Kidney (tissue), 14 donors: ENCODE data around the gene TPSB2. TPM values are rescaled to one million over a fixed set of nuclear protein-coding genes. Genes with fewer than 3 reads are reported as not detected.
"Not testable (repeated sequence)": the region's sequence is repeated elsewhere in the genome, so short reads cannot be mapped to it uniquely, and the experiment has no call there.

ENCODE experiments used
- DNase-seq, 5 donors: peaks; one replicate each; pipeline ENCODE4 v3.0.0-alpha.2; 2013 to 2020
- FAIRE-seq: peaks from 2 replicates; lab custom pipeline; 2012; peaks lifted over from hg19 to GRCh38; lab: Jason Lieb, UNC
- H3K27ac ChIP-seq, 2 donors: one replicate each; pipeline ENCODE4 v1.7.0; 2013; ENCODE audit warnings: low read depth in 2 of 2, low read length in 2 of 2, inconsistent platforms in 1 of 2
- H3K27me3 ChIP-seq: one replicate; pipeline ENCODE4 v1.7.1; 2013; ENCODE audit warnings: low read length, inconsistent platforms; ENCODE audit not compliant: control insufficient read depth, insufficient read depth
- H3K36me3 ChIP-seq, 3 donors: one replicate each; pipeline versions ENCODE4 v1.7.0 to v1.7.1; 2013; ENCODE audit warnings: low read length in 3 of 3, control low read depth in 1 of 3, inconsistent platforms in 1 of 3; ENCODE audit not compliant: insufficient read depth in 3 of 3, control insufficient read depth in 2 of 3
- H3K4me1 ChIP-seq, 3 donors: one replicate each; pipeline versions ENCODE4 v1.7.0 to v1.7.1; 2013; ENCODE audit warnings: low read length in 3 of 3, inconsistent platforms in 1 of 3, low read depth in 1 of 3; ENCODE audit not compliant: control insufficient read depth in 2 of 3, insufficient read depth in 2 of 3
- H3K4me3 ChIP-seq, 3 donors: one replicate each; pipeline versions ENCODE4 v1.7.0 to v1.8.1; 2013; ENCODE audit warnings: low read length in 3 of 3, control low read depth in 1 of 3, inconsistent platforms in 1 of 3
- H3K9ac ChIP-seq, 3 donors: one replicate each; pipeline versions ENCODE4 v1.7.0 to v1.7.1; 2013; ENCODE audit warnings: low read length in 3 of 3, control low read depth in 1 of 3, inconsistent platforms in 1 of 3
- H3K9me3 ChIP-seq, 3 donors: one replicate each; pipeline versions ENCODE4 v1.7.0 to v1.7.1; 2013; ENCODE audit warnings: low read length in 3 of 3, control low read depth in 1 of 3, inconsistent platforms in 1 of 3; ENCODE audit not compliant: control insufficient read depth in 2 of 3, insufficient read depth in 1 of 3
- intact Hi-C: fragments of 100-400 bp; cut with DNase I; formaldehyde crosslinking; loops from one replicate; pipeline ENCODE4 v1.11.1; 2022
- polyA plus RNA-seq: library from polyadenylated mRNA; stranded (reverse); fragments of 350-450 nt; fragmentation: Illumina TruSeq; extraction: RNeasy Lipid Tissue Mini Kit (QIAGEN cat#74804); gene quantifications from one replicate; pipeline ENCODE4 v1.2.3, GENCODE V29; 2014; ENCODE audit warnings: low read depth, low replicate concordance; ENCODE audit not compliant: insufficient read depth
- total RNA-seq: library from RNA; stranded (reverse); fragmentation: NEBNext Ultra II Directional; extraction: Animal tissue kit (Norgen Biotek cat#: 25700); gene quantifications from one replicate; pipeline ENCODE4 v1.2.1, GENCODE V29; 2021
- TF ChIP-seq, protein P1 (sequence below): IDR thresholded peaks from 3 replicates; pipeline ENCODE4 v1.5.1; 2012; ENCODE audit warnings: mild to moderate bottlenecking, moderate library complexity, borderline replicate concordance; ENCODE audit not compliant: insufficient read depth; ENCODE audit errors: extremely low read depth
- donor health status: control.
- donor health status: control.
- donor health status: control.
- donor health status: control.
- donor health status: control.
- donor health status: DM: yes; HTN: yes; CAD: no.
- donor health status: Normal renal cell carcinoma (clear cell type).

TPSB2 gene
- total and polyA plus RNA-seq, 2 donors from 2014 or later: 141 TPM; not detected in 1

DNA sequence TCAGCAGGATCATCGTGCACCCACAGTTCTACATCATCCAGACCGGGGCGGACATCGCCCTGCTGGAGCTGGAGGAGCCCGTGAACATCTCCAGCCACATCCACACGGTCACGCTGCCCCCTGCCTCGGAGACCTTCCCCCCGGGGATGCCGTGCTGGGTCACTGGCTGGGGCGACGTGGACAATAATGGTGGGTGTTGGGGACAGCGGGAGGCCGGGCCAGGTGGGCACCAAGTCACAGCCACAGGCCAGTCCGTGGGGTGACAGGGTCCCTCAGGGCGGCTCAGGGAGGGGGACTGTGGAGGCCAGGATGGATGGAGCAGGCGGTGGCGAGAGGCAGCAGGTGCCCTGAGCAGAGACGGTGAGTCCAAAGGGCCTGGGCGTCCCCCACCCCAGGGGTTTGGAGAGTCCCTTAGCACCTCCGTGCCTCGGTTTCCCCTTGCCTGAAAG, 26.9 kb upstream of the TPSB2 start:
- no peak for DNase-seq
- no peaks in the 10 kb centered on the region for H3K27me3 ChIP-seq
- no peak for FAIRE-seq

DNA sequence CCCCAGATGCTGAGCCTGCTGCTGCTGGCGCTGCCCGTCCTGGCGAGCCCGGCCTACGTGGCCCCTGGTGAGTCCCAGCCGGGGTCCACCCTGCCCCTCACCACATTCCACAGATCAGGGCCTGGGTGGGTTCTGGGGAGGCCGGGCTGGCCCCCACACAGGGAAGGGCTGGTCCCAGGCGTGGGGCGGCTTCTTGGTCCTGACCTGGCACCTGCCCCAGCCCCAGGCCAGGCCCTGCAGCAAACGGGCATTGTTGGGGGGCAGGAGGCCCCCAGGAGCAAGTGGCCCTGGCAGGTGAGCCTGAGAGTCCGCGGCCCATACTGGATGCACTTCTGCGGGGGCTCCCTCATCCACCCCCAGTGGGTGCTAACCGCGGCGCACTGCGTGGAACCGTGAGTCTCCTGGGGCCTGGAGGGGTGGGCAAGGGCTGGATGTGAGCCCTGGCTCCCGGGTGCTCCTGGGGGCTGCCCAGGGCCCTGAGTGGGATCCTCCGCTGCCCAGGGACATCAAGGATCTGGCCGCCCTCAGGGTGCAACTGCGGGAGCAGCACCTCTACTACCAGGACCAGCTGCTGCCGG, 26.4 kb upstream of the TPSB2 start:
- FAIRE-seq, intact Hi-C loops, H3K4me3 ChIP-seq: not testable (repeated sequence)

More for the DNA sequence above, 26.9 kb upstream of the TPSB2 start:
- no peaks in the 10 kb centered on the region for H3K36me3 ChIP-seq
- H3K9ac ChIP-seq: no peak overlapping the region
- no peak overlapping the region for H3K27ac ChIP-seq
- TF ChIP-seq, protein P1, sequence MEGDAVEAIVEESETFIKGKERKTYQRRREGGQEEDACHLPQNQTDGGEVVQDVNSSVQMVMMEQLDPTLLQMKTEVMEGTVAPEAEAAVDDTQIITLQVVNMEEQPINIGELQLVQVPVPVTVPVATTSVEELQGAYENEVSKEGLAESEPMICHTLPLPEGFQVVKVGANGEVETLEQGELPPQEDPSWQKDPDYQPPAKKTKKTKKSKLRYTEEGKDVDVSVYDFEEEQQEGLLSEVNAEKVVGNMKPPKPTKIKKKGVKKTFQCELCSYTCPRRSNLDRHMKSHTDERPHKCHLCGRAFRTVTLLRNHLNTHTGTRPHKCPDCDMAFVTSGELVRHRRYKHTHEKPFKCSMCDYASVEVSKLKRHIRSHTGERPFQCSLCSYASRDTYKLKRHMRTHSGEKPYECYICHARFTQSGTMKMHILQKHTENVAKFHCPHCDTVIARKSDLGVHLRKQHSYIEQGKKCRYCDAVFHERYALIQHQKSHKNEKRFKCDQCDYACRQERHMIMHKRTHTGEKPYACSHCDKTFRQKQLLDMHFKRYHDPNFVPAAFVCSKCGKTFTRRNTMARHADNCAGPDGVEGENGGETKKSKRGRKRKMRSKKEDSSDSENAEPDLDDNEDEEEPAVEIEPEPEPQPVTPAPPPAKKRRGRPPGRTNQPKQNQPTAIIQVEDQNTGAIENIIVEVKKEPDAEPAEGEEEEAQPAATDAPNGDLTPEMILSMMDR: no peak
- H3K4me3 ChIP-seq: no peak overlapping the region
- H3K4me1 ChIP-seq: no peaks in the 10 kb centered on the region
- H3K9me3 ChIP-seq: no peaks in the 10 kb centered on the region
- intact Hi-C loops: no loop called here

DNA sequence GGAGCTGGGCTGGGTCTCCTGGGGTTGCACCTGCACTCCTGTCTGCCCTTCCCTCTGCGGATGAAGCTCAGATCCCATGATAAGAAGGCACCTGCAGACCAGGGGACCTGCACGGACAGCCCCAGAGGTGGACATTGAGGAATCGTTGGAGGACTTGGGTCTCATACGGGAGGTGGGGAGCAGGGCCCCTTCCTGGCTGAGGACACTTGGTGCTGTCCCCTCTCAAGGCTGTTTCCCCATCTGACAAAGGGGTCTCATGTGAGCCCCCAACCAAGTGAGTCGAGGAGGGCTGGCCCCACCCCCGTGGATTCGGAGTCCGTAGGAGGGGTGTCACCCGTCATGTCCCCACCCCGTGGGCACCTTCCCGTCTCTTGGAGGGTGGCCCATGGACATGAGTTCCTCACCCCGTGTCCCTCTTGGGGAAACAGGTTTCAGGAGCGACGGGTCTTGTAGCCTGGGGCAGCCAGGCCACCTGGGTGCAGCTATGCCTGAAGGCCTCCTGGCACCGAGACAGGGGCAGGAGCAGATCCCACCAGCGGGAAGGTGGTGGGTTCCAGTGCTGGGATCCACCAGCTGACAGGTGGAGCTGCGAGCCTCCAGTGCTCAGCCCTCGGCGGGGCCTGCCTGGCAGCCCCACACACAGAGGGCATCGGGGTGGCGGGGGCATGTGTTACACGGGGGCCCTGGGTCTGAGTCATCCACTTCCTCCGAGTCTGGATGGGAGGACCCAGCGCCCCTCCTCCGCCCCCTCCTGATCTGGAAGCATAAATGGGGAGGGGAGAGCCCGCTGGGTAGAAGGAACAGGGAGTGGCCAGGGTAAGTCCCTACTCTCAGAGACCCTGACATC, 25.5 kb upstream of the TPSB2 start, which contains the start of gene TPSD1:
TPSD1 (plus strand) TSS at position 794 of the 847 bp plus-strand sequence. CDS start 212 bp downstream, outside the sequence.
- FAIRE-seq, H3K9ac ChIP-seq, H3K4me3 ChIP-seq, intact Hi-C loops, H3K9me3 ChIP-seq, H3K4me1 ChIP-seq, H3K27me3 ChIP-seq, H3K27ac ChIP-seq, H3K36me3 ChIP-seq, DNase-seq: not testable (repeated sequence)

More for the DNA sequence above, 26.4 kb upstream of the TPSB2 start:
- not testable (repeated sequence) for DNase-seq, H3K9me3 ChIP-seq, H3K9ac ChIP-seq, H3K27ac ChIP-seq, H3K4me1 ChIP-seq, H3K36me3 ChIP-seq, H3K27me3 ChIP-seq

DNA sequence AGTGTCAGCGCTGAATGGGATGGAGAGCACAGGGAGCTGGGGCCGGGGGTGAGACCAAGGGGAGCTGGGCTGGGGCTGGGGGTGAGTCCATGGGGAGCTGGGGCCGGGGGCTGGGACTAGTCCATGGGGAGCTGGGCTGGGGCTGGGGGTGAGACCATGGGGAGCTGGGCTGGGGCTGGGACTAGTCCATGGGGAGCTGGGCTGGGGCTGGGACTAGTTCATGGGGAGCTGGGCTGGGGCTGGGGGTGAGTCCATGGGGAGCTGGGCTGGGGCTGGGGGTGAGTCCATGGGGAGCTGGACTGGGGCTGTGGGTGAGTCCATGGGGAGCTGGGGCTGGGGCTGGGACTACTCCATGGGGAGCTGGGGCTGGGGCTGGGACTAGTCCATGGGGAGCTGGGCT, 24.8 kb upstream of the TPSB2 start:
- H3K9ac ChIP-seq, intact Hi-C loops, H3K4me1 ChIP-seq, H3K27ac ChIP-seq, DNase-seq, H3K36me3 ChIP-seq, H3K9me3 ChIP-seq, FAIRE-seq, H3K27me3 ChIP-seq, H3K4me3 ChIP-seq: not testable (repeated sequence)

DNA sequence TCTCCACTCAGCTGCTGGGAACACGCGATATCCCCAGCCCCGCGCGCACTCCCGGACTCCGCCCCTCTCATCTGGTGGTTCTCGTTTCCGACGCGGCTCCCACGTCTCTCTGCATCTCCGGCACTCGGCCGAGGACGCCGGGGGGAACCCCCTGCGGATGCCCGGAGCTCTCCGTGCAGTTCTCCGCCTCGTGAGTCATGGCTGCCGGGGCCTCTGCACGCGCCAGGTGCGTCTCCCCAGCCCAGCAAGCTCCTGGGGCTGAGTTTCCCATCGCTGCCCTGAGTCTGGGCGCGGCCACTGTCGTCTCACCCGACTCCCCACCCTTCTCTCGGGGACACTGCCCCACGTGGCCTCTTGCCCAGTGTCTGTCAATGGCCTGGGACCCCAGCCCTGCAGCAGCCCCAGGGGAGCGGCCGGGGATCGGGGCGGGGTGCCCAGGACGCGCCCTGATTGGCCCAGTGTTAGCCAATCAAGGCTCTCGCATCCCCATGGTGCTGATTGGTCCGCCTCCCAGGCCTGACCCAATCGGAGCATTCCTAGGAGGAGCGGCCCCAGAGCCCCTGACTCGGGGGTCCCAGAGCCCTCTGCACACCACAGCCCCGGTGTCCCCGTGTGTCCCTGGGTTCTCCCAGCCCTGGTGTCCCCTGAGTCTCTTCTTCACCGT, 23.8 kb upstream of the TPSB2 start:
- H3K9ac ChIP-seq, H3K9me3 ChIP-seq, DNase-seq, intact Hi-C loops, H3K27ac ChIP-seq, FAIRE-seq, H3K4me1 ChIP-seq, H3K27me3 ChIP-seq, H3K36me3 ChIP-seq, H3K4me3 ChIP-seq: not testable (repeated sequence)

DNA sequence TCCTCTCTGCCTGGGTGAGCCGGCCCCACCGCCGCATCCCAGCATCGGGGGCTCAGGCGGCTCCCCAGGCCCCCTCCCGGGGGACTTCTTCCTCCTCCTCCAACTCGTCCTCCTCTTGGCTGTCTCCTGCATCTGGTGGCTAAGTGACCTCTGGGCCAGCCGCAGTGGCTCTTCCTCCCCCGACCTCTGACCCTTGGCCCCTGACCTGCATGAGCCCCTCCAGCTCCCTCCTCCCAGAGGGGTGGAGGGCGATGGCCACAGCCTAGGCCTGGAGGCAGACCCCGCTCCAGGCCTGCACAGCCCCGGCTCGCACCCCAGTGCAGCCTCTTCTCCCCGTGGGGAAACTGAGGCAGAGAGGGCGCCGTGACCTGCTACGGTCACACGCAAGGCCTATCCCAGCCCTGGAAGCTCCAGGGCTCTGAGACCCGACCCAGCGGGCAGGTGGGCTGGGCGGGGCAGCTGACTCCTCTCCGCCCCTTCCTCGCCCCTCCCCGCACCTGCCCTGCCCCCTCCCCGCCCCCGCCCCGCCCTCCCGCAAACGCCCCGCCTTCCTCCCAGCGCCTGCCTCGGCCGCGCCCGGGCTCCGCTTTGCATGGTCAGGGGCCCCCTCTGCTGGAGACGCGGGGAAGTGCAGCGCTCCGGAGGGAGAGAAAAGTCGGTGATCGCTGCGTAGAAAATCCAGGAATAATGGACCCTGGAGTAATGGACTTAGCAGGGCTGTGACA, 19.2 kb upstream of the TPSB2 start:
- DNase-seq, H3K36me3 ChIP-seq, intact Hi-C loops, H3K4me3 ChIP-seq, H3K27me3 ChIP-seq, H3K27ac ChIP-seq, FAIRE-seq, H3K4me1 ChIP-seq, H3K9ac ChIP-seq, H3K9me3 ChIP-seq: not testable (repeated sequence)
